ENCODE results near the gene EPHA7.

The EPHA7 gene

DNA sequence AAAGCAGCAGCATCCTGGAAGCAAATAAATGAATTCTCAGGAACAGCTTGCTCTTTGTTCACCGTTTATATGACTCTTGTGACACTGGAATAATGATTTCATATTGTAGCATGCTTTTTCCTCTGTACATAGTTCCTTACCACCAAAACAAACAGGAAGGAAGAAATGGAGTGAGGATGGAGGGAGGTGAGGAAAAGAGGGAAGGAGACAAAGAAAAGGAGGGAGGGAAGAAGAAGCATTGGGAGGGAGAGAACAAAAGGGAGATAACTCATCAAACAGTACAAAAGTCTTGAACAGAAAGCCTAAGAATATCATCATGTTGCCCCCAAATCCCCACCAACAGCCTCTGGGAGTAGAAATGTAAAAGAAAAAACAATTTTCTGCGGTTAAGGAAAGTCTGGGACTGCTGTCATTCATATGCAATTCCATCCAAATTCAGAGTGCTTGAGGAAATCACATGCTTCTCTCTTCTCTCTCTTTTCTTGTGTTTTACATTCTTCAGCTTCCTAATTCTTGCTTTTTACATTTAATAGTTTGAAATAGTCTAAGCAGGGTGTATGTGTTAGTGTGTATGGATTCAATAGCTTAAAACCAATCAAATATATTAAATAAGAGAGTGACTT is 81.5 kb downstream of the EPHA7 start:
- TF ChIP-seq POLR2A (IDR thresholded peaks at IDR 0.05; ENCODE audit: extremely low read depth, insufficient read length) = no peak
- TF ChIP-seq, protein P1, sequence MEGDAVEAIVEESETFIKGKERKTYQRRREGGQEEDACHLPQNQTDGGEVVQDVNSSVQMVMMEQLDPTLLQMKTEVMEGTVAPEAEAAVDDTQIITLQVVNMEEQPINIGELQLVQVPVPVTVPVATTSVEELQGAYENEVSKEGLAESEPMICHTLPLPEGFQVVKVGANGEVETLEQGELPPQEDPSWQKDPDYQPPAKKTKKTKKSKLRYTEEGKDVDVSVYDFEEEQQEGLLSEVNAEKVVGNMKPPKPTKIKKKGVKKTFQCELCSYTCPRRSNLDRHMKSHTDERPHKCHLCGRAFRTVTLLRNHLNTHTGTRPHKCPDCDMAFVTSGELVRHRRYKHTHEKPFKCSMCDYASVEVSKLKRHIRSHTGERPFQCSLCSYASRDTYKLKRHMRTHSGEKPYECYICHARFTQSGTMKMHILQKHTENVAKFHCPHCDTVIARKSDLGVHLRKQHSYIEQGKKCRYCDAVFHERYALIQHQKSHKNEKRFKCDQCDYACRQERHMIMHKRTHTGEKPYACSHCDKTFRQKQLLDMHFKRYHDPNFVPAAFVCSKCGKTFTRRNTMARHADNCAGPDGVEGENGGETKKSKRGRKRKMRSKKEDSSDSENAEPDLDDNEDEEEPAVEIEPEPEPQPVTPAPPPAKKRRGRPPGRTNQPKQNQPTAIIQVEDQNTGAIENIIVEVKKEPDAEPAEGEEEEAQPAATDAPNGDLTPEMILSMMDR (IDR thresholded peaks at IDR 0.05; ENCODE audit: low read depth, low read length) = no peak
- TF ChIP-seq, protein P2, sequence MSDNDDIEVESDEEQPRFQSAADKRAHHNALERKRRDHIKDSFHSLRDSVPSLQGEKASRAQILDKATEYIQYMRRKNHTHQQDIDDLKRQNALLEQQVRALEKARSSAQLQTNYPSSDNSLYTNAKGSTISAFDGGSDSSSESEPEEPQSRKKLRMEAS (IDR thresholded peaks at IDR 0.05; ENCODE audit: low read depth, low read length) = no peak
- TF ChIP-seq MYC (IDR thresholded peaks at IDR 0.05; ENCODE audit: low read depth, low read length) = no peak
- no peak for DNase-seq (ENCODE audit: low read depth)

DNA sequence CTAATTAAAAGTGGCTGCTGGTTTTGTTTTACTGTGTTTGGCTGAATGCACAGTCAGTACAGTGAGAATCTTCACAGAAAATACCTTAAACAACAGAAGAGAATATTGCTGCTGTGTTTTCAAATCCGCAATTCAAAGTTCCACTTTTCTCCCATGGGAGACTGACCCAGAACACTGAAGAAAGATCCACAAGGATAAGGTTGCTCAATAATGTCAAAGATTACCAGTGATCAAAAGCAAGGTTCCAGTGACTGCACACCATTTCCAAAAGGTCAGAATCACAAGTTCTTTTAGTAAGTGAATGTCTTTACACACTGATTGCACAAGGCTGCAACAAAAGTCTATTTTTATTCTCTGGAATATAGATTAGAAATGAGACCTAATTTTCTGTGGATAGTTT is 82.3 kb downstream of the EPHA7 start:
- H3K4me3 ChIP-seq (ENCODE audit: low read depth, low read length) = no peak overlapping the region
- TF ChIP-seq POLR2A (IDR thresholded peaks at IDR 0.05; ENCODE audit: extremely low read depth, insufficient read length) = no peak
- TF ChIP-seq, protein P1 (IDR thresholded peaks at IDR 0.05; ENCODE audit: low read depth, low read length) = no peak
- TF ChIP-seq MYC (IDR thresholded peaks at IDR 0.05; ENCODE audit: low read depth, low read length) = no peak
- TF ChIP-seq, protein P2 (IDR thresholded peaks at IDR 0.05; ENCODE audit: low read depth, low read length) = no peak
- DNase-seq (ENCODE audit: low read depth) = no peak

More for the DNA sequence above, 81.5 kb downstream of the EPHA7 start:
- no peak overlapping the region for H3K4me3 ChIP-seq (ENCODE audit: low read depth, low read length)

DNA sequence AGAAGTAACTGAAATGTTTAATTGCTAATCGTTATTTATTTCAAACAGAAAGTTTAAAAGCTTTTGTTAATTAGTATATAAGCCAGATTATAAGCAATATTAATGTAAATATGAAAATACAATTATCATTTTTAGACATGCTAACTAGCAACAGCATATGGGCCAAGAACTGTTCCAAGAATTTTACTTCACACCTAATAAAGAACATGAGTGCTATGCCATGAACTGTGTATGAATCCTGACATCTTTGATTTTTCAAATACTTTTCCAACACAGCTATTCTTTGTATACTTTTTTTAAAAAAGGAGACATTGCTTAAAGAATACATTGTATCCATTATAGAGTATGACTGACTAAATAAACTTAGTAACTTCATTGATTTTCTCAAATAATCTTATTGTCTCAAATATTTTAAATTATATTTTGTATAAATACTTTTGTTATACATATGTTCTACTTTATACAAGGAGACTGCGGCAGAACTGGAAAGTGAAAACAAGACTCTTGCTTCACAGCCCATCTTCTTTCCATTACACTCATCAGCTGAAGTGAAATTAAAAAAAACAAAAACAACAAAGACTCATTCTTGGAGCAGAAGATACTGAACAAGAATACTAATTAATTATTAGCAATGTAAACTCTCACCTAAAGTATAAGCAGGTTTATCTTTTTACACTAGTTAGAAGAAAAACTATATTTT is 89.9 kb downstream of the EPHA7 start:
- no peak overlapping the region for H3K4me3 ChIP-seq (ENCODE audit: low read depth, low read length)
- no peak for TF ChIP-seq POLR2A (IDR thresholded peaks at IDR 0.05; ENCODE audit: extremely low read depth, insufficient read length)
- TF ChIP-seq, protein P2 (IDR thresholded peaks at IDR 0.05; ENCODE audit: low read depth, low read length) = no peak
- no peak for TF ChIP-seq MYC (IDR thresholded peaks at IDR 0.05; ENCODE audit: low read depth, low read length)
- TF ChIP-seq, protein P1 (IDR thresholded peaks at IDR 0.05; ENCODE audit: low read depth, low read length) = no peak
- no peak for DNase-seq (ENCODE audit: low read depth)

DNA sequence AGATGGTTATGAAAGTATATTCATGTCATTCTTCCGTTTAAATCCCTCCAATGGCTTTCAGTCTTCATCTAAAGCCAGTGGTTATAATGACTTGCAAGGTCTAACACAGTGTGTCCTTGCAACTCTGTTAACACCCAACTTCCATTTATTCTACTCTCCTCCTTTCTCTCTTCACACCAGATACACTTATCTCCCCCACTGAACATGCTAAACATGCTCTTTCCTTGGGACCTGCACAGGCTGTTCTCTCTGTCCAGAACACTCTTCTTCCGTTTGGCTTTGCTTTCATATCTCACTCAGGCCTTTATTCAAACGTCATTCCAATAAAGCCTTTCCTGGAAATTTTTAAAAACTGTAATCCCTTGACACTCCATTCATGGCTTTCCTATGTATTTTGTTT is 91.5 kb downstream of the EPHA7 start:
- TF ChIP-seq, protein P1 (IDR thresholded peaks at IDR 0.05; ENCODE audit: low read depth, low read length) = no peak
- TF ChIP-seq, protein P2 (IDR thresholded peaks at IDR 0.05; ENCODE audit: low read depth, low read length) = no peak
- TF ChIP-seq POLR2A (IDR thresholded peaks at IDR 0.05; ENCODE audit: extremely low read depth, insufficient read length) (no peak), MYC (IDR thresholded peaks at IDR 0.05; ENCODE audit: low read depth, low read length) (no peak)
- no peak overlapping the region for H3K4me3 ChIP-seq (ENCODE audit: low read depth, low read length)
- no peak for DNase-seq (ENCODE audit: low read depth)

DNA sequence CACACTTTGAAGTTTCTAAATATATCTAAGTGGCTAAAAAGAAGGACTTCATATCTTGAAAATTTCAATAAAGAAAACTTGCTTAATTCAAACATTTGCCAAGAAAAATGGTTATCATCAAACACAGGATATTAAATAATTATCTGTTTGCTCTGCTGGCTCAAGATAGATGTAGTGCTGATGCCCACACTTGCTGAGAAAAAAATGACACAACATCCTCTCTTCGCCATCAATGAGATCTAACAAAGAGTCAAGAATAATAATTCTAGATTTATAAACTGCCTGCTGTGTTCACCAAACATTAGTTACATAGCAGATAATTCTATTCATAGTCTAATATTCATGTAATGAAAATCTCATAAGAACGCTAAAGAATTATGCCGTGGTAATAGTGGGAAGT is 93.6 kb downstream of the EPHA7 start:
- TF ChIP-seq POLR2A (IDR thresholded peaks at IDR 0.05; ENCODE audit: extremely low read depth, insufficient read length) = no peak
- no peak for TF ChIP-seq MYC (IDR thresholded peaks at IDR 0.05; ENCODE audit: low read depth, low read length)
- TF ChIP-seq, protein P1 (IDR thresholded peaks at IDR 0.05; ENCODE audit: low read depth, low read length) = no peak
- TF ChIP-seq, protein P2 (IDR thresholded peaks at IDR 0.05; ENCODE audit: low read depth, low read length) = no peak
- no peak overlapping the region for H3K4me3 ChIP-seq (ENCODE audit: low read depth, low read length)
- no peak for DNase-seq (ENCODE audit: low read depth)

Data from NB4 (cell line).